PFSK-1 (cell line): ENCODE data around the gene GATM.

Source experiments
- FOXP2 ChIP-seq: optimal IDR thresholded peaks from 2 replicates; pipeline ENCODE3; 2011; ENCODE audit warnings: borderline replicate concordance, control low read depth, inconsistent platforms; ENCODE audit not compliant: insufficient read depth; ENCODE audit errors: extremely low read length, extremely low read depth
- POLR2AphosphoS5 ChIP-seq: IDR thresholded peaks from 2 replicates; pipeline ENCODE4 v1.6.1; 2012; ENCODE audit warnings: low read depth, mild to moderate bottlenecking, control low read depth, low read length, moderate library complexity
- SIN3A ChIP-seq: IDR thresholded peaks from 2 replicates; pipeline ENCODE4 v1.6.1; 2012; ENCODE audit warnings: mild to moderate bottlenecking, low read length, moderate library complexity, borderline replicate concordance; ENCODE audit not compliant: insufficient read depth
- TAF1 ChIP-seq: IDR thresholded peaks from 2 replicates; pipeline ENCODE4 v1.6.1; 2012; ENCODE audit warnings: low read length, control low read depth, borderline replicate concordance; ENCODE audit not compliant: insufficient read depth
- TF ChIP-seq, protein P1 (sequence below), 2 experiments: IDR thresholded peaks; 2 replicates each; pipeline versions ENCODE4 v1.6.1 to v1.8.0; 2011 to 2012; ENCODE audit warnings: low read depth in 2 of 2, low read length in 2 of 2, control low read depth in 1 of 2, inconsistent platforms in 1 of 2, mild to moderate bottlenecking in 1 of 2, moderate library complexity in 1 of 2; ENCODE audit not compliant: insufficient read depth in 1 of 2

DNA sequence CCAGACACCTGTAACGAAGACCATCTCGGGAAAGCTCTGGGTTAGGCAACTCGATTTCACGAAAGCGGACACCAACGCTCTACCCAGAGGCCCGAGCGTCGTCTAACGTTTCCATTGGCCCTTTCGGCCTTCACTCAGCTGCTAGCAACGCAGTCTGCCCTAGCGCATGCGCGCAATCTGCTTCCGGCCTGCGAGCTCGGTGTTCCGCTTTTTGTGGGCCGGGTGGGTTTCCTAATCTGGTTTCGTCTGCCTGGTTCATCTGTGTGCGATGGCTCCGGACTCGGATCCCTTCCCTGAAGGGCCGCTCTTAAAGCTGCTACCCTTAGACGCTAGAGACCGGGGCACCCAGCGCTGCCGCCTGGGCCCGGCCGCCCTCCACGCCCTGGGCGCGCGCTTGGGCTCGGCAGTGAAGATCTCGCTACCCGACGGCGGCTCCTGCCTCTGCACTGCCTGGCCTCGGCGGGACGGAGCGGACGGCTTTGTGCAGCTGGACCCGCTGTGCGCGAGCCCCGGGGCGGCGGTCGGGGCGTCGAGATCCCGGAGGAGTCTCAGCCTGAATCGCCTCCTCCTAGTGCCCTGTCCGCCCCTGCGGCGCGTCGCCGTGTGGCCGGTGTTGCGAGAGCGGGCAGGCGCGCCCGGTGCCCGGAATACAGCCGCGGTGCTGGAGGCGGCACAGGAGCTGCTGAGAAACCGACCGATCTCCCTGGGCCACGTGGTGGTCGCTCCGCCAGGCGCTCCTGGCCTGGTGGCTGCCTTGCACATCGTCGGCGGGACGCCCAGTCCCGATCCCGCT, 24.0 kb upstream of the GATM start:
- TF ChIP-seq POLR2AphosphoS5: peak; percentile 96
- TF ChIP-seq, protein P1, sequence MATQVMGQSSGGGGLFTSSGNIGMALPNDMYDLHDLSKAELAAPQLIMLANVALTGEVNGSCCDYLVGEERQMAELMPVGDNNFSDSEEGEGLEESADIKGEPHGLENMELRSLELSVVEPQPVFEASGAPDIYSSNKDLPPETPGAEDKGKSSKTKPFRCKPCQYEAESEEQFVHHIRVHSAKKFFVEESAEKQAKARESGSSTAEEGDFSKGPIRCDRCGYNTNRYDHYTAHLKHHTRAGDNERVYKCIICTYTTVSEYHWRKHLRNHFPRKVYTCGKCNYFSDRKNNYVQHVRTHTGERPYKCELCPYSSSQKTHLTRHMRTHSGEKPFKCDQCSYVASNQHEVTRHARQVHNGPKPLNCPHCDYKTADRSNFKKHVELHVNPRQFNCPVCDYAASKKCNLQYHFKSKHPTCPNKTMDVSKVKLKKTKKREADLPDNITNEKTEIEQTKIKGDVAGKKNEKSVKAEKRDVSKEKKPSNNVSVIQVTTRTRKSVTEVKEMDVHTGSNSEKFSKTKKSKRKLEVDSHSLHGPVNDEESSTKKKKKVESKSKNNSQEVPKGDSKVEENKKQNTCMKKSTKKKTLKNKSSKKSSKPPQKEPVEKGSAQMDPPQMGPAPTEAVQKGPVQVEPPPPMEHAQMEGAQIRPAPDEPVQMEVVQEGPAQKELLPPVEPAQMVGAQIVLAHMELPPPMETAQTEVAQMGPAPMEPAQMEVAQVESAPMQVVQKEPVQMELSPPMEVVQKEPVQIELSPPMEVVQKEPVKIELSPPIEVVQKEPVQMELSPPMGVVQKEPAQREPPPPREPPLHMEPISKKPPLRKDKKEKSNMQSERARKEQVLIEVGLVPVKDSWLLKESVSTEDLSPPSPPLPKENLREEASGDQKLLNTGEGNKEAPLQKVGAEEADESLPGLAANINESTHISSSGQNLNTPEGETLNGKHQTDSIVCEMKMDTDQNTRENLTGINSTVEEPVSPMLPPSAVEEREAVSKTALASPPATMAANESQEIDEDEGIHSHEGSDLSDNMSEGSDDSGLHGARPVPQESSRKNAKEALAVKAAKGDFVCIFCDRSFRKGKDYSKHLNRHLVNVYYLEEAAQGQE (IDR thresholded peaks at IDR 0.05; ENCODE audit: insufficient read depth in 1 of 2, low read depth in 2 of 2, low read length in 2 of 2): no peak
- no peak for TF ChIP-seq SIN3A
- peak; percentile 85 for TF ChIP-seq TAF1
- no peak for TF ChIP-seq FOXP2
